ENCODE measurements around the gene SPHK1.

DNA sequence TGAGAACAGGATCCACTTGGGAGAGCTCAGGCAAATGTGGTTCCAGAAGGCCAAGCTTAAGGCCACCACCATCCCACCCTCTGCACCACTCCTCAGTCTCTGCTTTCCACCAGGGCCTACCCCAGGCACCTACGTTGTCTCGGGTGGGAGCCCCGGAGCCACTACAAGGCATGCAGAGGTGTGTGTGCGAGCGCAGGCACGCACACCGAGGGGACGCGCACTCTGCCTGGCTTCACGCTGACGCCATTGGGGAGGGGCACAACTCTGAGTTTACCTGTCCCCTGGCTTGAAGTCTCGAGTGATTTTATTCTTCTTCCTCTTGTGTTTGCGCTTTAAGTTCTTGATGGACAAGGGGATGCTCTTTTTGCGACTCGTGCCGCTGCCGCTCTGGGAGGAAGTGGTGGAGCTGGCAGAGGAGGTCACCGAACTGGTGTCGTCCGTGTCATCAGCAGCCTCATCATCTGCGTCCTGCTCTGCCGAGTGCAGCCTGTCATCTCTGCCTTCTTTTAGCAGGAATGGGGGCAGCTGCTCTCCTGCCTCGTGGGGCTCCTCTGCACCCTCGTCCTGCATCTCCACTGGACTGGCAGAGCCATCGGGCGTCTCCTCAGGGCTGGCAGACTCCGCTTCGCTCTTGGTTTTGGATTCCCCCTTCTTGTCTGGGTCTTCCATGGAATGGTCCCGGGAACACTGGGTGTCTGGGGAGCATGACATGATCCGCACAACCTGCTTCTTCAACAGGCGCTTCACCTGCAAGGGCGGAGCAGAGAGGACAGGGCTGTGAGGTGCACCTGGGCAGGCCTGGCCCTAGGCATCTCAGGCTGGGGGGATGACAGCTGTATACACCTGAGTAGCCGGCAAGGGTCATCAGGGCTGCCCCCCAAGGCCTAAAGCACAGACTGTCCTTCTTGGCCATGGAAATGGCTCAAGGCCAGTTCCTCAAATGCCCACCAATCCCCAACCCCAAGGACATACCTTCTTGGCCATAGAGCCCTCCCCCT lies 15.1 kb downstream of the SPHK1 start:
- TF ChIP-seq, protein P1, sequence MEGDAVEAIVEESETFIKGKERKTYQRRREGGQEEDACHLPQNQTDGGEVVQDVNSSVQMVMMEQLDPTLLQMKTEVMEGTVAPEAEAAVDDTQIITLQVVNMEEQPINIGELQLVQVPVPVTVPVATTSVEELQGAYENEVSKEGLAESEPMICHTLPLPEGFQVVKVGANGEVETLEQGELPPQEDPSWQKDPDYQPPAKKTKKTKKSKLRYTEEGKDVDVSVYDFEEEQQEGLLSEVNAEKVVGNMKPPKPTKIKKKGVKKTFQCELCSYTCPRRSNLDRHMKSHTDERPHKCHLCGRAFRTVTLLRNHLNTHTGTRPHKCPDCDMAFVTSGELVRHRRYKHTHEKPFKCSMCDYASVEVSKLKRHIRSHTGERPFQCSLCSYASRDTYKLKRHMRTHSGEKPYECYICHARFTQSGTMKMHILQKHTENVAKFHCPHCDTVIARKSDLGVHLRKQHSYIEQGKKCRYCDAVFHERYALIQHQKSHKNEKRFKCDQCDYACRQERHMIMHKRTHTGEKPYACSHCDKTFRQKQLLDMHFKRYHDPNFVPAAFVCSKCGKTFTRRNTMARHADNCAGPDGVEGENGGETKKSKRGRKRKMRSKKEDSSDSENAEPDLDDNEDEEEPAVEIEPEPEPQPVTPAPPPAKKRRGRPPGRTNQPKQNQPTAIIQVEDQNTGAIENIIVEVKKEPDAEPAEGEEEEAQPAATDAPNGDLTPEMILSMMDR (IDR thresholded peaks at IDR 0.05): no peak
- TF ChIP-seq POLR2A (IDR thresholded peaks at IDR 0.05): no peak
